ENCODE results near the gene CST3. TPM values are rescaled to one million over a fixed set of nuclear protein-coding genes. Genes with fewer than 3 reads are reported as not detected.
"Not testable (repeated sequence)": the region's sequence is repeated elsewhere in the genome, so short reads cannot be mapped to it uniquely, and the experiment has no call there.

The CST3 gene
- polyA plus RNA-seq, 1 donor, result 115 TPM

DNA sequence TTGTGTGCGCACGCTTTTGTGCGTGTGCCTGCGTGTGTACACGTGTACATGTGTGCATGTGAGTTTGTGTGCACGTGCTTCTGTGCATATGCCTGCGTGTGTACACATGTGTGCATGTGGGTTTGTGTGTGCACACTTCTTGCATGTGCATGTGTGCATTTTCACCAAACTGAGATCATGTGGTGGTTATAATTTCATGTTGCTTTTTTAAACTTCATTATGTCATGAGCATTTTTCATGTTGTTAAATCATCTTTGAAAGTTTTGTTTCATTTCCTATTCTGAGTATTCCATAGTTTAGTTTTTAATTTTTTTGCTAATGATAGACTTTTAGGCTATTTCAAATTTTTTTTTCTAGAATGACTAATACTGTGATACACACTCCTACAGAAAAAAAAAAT is 6.4 kb upstream of the CST3 start:
- DNase-seq, result no peak

DNA sequence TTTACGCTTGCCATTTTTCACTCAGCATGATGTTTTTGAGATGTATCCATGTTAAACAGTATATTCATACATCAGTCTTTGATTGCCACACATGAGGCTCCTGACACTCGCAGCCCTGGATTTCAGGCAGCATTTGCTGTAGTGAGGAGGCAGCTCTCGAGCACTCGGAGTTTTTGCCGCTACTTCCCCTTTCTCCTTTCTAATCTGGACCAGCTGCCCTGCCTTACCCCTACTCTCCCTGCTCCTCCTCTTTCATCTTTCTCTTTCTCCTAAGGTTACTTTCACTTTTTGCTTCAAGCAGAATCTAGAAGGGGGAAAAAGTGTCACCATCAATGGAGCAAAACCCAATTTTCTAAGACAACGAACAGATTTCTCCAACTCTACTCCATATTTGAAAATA is 5.9 kb upstream of the CST3 start:
- DNase-seq, result no peak

DNA sequence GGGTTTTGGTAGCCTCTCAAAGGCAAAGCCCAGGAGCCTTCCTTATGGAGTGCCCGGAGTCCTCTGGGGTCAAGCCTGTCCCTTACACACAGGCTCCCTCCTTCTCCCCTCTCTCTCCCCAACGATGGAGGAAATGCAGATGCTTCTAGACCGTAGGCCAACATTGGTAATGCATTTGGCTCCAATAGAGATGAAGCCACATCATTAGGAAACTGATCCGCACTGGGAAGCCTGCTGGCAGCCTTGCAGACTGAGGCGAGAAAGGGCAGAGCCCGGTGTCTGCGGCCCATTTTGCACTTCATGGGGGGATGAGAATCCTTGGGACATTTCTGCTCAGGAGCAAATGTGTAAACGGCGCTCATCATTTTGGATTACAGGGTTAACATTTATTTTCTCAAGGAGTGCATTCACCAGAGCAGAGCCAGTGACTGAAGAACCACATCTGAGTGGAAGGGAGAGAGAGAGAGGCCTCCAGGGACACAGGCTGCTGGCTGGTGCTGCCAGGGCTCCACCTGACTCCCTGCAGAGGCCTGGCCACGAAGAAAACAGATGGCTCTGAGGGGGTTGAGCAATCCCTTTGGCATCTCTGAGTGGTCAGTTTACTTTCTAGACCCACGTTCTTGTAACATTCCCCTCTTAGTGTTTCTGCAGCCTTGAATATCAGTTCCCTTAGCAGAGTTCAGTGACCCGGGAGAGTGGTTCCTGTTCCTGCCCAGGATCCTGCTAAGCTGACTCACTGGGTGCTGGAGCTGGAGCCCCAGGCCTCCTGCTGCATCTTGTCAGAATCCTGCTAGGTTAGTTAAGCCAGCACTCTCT is 4.4 kb upstream of the CST3 start:
- DNase-seq, result no peak

DNA sequence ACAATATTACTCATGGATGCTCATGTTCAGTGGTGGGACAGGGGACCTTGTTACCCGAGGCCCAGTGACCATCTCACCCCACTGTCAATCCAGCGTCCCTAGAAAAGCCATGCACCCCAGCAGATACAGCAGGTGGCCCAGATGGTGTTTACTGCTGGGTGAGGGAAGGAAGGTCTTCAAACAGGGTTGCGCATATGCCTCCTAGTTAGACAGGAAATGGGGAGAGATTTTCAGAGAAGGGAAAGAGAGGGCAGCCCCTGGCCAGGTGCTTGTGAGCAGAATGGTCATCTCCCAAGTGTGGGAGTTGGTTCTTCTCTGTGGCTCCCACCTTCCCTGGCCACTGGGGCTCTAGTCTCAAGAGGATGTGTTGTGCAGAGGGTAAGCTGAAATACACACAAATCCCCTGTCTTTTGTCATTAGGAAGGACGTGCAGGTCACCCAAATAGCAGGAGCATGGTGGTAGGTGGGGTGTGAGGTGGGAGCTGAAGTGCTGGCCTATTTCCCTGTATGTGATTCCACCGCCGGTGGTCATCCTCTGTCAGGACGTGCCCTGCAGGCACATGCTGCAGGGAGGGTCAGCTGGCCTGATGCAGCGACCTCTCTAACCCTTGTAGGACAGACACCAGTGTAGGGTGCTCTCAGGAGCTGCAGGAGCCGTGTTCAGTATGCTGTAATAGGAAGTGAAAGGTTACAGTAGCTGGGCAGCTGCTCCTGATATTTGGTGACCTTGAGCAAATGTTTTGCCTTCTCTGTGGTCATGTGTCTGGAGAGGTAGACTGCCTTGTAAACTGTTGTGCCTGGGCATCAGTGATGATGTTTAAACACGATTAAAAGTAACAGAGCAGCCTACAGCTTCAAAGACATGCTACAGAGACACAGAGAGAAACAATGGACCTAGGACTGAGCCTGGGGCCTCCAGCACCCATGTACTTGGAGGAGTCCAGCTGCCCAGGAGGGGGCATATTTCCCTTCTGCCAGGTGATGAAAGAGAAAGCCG is 3.2 kb upstream of the CST3 start:
- no peak for DNase-seq

DNA sequence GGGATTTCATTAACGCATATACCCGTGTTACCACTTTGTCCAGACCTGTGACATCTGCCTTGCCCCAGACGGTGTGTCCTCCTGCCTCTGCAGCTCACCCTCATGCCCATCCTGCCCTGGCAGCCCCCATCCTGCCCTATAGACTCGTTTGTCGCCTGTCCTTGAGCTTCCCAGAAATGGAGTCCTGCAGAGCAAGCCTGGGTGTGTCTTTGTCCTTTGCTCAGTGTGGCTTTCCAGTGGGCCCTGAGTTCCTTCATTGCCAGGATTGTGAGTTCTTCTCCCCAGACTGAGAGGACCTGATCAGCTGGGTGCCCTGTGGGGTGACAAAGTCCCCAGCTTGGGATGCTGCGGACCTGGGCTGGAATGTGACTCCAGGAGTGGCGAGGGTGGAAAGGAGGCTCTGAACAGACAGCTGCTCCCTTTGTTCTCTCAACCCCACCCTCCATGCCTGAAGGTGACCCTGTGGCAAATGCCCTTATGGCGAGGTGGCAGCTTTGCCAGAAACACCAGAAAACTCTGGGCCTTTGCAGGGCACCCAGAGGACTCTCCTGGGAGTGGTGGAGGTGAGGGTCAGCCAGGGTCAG is 2.4 kb upstream of the CST3 start:
- no peak for DNase-seq

DNA sequence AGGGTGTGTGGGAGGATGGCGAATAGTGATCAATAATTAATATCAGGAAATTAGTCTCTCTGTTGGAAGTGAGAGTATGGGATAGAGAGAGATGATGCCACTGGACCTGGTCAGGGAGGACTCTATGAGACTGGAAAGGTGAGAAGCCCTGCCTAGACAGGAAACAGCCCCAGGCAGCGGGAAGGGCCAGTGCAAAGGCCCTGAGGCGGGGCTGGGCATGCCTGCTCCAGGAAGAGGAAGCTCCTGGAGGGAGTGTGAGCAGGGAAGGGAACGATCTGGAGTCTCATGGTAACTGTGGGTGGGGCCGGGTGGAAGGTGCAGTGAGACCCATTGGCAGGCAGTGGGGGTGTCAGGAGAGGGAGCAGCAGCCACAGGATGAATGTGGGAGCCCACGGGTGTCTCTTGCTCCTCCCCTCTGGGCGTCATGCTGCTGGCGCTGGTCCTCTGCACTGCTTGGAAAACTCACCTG is 1.8 kb upstream of the CST3 start:
- DNase-seq, result no peak

DNA sequence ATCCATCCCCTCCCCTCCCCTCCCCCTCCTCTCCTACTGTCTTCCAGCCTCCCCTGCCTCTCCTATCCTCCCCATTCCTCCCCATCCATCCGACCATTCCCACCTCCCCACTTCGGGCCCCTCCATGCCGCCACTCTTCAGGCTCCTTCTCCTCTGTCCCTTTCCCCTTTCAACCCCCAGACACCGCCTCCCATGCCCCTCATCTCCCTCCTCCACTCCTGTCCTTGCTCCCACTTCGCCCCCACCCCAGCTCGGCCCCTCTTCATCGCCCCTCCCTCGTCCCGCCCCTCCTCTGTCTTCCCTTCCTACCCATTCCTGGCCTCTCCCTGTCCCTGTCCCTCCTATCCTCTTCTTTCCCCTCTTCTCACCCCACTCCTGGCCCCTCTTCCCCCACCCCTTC is 554 bp upstream of the CST3 start:
- no peak for DNase-seq

DNA sequence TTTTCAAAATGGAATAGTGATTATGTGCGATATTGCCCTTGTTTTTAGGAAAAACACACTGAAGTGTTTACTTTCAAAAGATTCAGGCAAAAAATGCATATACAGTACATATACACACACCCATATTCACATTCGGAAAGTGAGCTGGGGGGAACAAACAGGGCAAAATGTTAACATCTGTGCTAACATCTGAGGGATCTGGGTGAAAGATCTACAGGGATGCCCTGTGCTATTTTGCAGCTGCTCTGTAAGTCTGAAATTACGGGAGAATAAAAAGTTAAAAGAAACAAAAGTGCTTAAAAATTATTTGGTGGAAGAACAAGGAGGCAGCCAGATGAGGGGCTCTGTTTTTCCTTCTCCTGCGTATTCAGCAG is 860 bp downstream of the CST3 start:
- no peak for DNase-seq

DNA sequence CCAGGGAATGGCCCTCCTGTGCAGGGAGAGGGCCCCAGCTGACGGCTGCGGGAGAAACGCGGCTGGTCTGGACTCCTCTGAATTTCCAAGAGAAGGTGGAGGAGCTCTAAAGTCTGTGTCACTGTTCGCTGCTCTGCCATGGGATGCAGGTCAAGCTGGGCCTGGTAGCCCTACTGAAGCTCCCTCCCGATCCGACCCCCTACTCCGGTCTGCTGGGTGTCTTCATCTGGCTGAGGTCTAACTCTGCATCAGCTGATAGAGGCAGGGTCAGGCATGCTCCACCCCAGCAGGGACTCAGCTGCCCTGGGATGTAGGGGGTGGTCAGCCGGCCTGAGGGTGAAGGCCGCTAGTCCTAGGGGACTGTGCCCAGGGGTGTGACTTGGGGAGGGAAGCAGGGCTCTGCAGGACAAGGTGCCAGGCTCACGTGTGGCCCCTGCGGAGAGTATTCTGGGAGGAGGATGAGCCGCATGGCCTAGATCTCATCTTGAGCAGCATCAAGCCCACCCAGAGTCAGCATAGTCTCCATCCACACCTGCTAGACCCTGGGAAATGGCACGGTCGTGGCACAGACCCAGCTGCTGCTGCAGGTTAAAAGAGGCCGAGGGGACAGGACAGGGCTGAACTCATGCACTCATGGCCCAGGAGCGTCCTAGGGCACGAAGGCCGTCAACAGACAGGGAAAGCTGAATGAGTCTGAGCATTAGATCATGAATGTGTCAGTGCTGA is 1.4 kb downstream of the CST3 start:
- no peak for DNase-seq

DNA sequence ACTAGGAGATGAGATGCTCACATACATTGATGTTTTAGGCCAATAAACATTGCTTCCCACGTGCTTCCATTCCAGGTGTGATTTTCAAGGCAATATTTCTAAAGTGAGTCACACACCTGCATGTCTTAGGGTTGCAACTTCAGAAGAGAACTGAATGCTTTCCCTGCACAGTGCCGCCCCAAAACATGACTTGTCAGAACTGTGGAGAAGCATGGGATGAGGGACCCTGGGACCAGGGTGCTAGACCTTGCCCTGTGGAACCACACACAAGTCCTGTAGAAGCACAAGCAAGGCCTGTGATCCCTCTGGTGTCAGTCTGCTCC is 2.0 kb downstream of the CST3 start:
- DNase-seq, result not testable (repeated sequence)

DNA sequence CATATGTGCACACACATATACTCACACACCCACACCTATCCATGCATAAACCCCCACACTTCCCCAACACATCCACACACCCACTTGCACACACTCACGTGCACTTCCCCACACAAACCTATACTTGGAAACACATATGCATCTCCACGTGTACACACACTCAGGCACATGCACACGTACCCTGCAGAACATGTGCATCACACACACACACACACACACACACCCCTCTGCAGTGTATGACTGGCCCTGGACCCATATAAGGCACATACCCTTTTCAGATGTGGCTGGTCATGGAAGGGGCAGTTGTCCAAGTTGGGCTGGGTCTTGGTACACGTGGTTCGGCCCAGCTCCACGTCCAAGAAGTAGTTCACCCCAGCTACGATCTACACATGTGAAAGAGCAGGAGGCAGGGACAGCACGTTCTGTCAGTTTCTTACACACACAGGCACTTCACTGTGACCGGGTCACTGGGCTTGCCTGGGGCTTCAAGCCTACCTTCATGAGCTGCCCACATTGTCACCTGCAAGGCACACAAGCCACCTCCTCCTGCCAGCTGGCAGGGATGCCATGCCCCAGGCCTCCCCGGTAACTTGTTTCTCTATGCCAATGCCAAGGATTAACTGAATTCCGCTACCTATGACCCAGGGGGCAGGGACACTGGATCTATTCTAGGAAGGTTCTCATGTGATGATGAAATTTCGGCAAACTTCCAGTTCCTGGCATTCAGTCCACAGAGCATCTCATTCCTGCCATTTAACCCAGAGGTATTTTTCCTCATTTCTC is 2.6 kb downstream of the CST3 start:
- DNase-seq, result no peak

DNA sequence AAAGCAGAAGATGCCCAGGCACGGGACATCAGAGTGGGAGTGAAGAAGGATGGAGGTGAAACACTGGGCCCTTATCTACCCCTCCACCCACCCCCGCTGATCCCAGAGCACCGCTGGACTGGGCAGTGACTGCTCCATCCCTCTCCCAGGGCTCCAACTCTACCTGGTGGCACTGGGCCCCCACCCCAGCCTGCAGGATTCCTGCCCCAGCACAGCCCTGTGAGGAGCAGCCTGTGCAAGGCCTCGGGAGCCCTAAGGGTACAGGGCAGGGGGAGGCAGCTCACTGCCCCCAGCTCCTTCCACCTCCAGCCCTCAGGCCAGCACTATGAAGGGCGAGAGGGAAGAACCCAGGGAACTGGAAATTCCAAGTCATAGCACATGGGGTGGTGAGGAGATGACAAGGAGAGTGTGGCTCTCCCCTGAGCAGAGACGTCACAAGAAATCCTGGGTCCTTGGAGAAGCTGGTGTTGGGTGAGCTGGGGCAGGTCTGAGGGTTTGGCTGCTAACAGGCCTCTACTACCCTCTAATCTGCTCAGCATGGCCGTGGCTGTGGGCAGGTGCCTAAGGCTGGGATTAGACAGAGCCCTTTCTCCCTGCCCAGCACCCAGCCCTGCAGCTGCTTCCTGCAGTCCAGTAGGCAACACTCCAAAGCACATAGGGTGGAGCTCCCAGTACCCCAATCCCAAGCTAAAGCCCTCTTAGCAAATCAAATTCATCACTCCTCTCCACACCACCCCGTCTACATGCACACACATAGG is 3.5 kb downstream of the CST3 start:
- DNase-seq, result no peak

DNA sequence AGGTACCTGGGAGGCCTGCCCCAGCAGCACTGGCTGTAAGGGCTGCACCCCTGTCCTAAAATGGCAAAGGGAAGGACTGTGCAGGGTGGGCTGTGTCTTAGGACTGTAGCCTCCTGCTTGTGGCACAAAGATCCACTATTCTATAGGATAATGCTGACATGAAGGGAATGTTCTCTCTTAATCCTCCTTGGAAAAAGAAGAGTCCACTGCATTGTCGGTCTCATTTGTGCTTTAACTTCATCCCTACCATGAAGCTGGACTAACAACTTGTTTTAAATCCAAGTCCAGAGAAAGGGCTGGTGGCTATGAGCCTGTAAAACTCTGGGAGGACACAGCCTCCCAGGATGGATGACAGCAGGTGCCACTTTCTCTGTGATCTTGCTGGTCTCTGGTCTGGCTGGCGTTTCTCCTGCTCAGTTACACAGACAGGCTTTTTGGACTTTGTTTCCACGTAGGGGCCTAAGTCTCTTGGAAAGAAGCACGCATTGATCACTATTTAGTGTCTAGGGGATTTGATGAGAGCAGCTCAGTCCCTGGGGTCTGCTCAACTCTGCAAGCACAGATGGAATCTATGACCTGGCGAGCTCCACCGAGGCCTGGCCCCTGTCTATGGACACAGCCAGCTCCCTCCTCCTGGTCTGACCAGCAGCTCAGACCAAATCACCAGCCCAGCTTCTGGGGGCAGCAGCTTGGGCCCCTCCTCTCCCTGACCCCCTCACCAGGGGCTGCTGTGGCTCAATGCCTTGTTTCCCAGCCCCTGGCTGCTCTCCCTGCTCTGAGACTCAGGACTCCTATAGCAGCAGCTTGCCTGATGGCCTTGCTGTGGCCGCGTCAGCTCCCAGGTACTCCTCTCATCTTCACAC is 4.8 kb downstream of the CST3 start:
- DNase-seq, result no peak

DNA sequence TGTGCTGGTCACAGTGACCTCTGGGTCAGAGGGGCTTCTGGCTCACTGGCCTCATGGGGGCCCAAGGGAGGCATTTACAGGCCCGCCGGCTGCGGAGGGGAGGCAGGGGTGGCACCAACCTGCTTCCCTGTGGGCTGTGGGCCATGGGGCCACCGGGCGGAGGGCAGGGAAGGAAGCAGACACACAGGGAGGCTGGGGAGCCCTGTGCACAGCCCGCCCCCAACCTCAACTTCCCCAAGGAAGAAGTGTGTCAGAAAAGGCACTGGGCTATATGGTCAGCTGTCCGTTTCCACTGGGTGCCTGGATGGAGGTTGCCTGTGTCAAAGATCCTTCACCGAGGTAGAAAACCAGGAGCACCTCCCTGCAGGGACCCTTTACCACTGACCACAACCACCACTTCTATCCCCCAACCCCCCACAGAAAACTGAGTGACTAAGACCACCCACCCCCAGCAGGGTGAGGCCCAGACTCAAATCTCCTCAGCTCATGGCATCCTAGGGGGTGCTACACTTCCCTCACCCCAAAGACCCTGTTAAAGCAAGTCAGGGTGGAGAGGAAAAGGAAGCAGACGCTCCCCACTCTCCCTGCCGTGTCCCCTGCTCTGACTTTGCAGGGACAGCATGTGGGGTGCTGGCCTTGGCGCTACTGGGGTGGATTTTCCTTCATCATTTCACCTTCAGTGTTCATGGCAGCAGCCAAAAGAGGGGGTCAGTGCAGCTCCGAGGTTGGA is 5.6 kb downstream of the CST3 start:
- DNase-seq, result no peak

DNA sequence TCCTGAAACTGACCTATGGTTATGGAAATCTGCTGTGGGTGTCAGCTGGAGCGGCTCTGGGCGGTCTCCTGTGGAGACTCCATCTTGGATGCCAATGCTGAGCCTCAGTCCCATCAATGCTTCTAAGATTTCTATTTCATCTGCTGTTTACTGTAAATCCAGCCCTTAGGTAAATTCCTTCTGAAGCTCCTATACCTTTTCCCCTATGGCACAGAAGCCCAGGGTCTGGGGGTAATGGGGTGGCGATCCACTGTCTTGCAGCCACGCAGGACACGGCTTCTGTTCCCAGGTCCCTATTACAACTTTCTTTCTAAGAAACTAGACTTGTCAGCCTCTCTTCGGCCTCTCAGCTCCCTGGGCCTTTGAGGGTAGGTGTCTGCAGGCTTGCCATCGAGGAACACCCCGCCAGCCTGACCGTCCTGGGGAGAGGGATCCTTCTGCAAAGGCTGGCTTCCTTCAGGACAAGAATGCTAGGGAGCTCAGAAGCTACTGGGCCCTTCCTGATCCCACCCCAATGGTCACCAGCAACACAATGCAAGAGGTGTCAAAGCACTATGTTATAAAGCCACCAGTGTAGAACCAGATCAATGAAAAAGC is 6.4 kb downstream of the CST3 start:
- DNase-seq, result no peak

DNA sequence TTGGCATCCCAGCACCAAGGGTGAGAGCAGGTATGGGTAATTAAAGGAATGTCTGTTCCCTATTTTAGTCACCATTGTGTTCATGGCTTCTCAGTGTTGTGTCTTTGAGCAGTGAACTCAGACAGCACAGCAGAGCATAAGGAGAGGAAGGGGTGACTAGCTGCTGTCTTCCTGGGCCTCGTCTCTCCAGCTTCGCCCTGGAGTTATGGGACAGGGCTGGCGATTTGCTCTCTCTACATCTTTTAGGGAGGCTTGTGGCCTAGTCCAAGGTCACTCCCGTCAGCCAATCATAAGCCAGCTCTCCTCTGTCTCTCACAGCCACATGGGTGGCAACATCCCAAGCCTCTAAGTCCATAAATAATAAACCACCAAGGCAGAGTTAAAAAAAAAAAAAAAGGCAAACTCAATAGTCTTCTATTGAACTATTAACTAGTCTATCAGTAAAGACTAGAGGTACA is 7.3 kb downstream of the CST3 start:
- no peak for DNase-seq

DNA sequence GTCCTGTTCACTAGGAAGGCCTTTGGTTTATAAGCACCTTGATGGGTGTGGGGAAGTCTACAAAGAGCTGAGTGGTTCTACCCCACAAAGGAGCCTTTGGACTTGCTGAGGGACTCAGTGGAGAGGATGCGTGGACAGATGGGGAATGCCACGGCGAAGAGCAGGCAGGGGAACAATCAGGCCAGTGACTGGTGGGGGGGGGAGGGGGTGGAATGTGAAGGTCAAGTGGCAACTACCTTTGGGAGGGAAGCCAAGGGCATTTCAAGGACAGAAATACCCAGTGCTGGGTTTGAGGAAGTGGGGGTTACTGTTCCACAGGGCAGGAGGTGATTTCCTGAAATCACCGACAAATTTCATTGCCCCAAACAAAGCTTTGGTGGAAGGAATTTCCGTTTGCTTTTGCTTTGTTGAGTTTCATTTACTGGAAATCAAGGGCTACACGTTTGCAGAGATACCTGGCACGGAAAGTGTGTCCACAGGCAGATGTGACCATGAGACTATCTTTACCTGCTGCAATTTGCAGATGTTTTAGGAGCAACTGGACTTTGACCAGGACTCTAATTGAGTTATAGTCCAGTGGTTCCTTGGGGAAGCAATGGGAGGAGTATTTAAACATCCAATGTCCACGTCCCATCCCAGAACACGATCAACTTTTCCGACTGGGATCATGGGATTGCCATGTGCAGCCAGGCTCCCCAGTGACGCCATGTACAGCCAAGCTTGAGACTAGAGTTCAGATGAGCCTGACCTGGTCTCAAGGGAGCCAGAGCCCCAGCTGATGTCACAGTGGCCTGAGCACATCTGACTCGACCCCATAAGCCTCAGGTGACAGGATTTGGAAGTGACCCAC is 8.0 kb downstream of the CST3 start:
- no peak for DNase-seq
